Pancreas (tissue), 10 donors: ENCODE data around the gene MPND. TPM values are rescaled to one million over a fixed set of nuclear protein-coding genes. Genes with fewer than 3 reads are reported as not detected.

Experiments
- ATAC-seq, 4 donors: fragments of 200-7000 bp; cut with Tn5 transposase; one replicate each; pipeline versions ENCODE4 v1.8.0 to v1.9.1; 2020; ENCODE audit warnings: mild to moderate bottlenecking in 4 of 4, moderate library complexity in 4 of 4
- DNase-seq, 6 donors: peaks; one replicate each; pipeline ENCODE4 v3.0.0-alpha.2; 2020
- FAIRE-seq: peaks from 2 replicates; lab custom pipeline; 2012; peaks lifted over from hg19 to GRCh38; lab: Jason Lieb, UNC
- H3K27ac ChIP-seq, 4 donors: fragments of 200-600 bp; sonication (generic); 1 replicate in 3 of 4; 2 replicates in 1 of 4; pipeline versions ENCODE4 v1.5.0 to v1.8.0; 2020
- H3K27me3 ChIP-seq, 4 donors: fragments of 200-600 bp; one replicate each; pipeline ENCODE4 v1.8.0; 2021
- H3K36me3 ChIP-seq, 3 donors: fragments of 200-600 bp; sonication (generic) in 1 of 3; one replicate each; pipeline versions ENCODE4 v1.5.0 to v1.8.0; 2020 to 2021
- H3K4me1 ChIP-seq, 3 donors: fragments of 200-600 bp; one replicate each; pipeline ENCODE4 v1.8.0; 2021
- H3K4me3 ChIP-seq, 4 donors: fragments of 200-600 bp; sonication (generic) in 2 of 4; one replicate each; pipeline versions ENCODE4 v1.5.0 to v1.8.0; 2020 to 2021
- H3K9me3 ChIP-seq, 4 donors: fragments of 200-600 bp; one replicate each; pipeline ENCODE4 v1.8.0; 2021
- WGBS, 2 donors: extraction: QIAGEN DNeasy Blood & Tissue Kit; methylation state at CpG; one replicate each; pipeline ENCODE4 v1.1.7; 2013; 5-methylcytosine and 5-hydroxymethylcytosine counted together
- intact Hi-C, 3 donors: fragments of 100-400 bp; cut with DNase I; formaldehyde crosslinking; loops; one replicate each; pipeline versions ENCODE4 v1.11.1 to v1.14.2; 2022
- polyA plus RNA-seq, 2 donors: library from polyadenylated mRNA; stranded (reverse); fragments of 200-250 nt; gene quantifications; one replicate each; pipeline ENCODE4 v1.2.3, GENCODE V29; 2013
- total RNA-seq, 6 donors: library from RNA; stranded (reverse); fragmentation: NEBNext Ultra II Directional in 4 of 6; extraction: Animal tissue kit (Norgen Biotek cat#: 25700) in 4 of 6; gene quantifications; one replicate each; pipeline versions ENCODE4 v1.2.1 to v1.2.4, GENCODE V29; 2021 to 2023
- TF ChIP-seq, protein P1 (sequence below), 4 donors: fragments of 200-600 bp; sonication (generic) in 3 of 4; IDR thresholded peaks; one replicate each; pipeline versions ENCODE4 v1.5.0 to v1.8.0; 2021; ENCODE audit warnings: antibody characterized with exemption in 4 of 4
- donor health status: healthy with polysubstance abuse.
- donor health status: DM: no; HTN: no; CAD: no; lungs with moderate emphysema.
- donor health status: DM: no; HTN: no; CAD: no.
- donor health status: control.
- donor health status: control.
- donor health status: Bipolar disorder and iron deficiency.
- donor health status: DM: yes; HTN: yes; CAD: no.
- donor health status: DM: no; HTN: no; CAD: no.
- donor health status: DM: no; HTN: no; CAD: no.
- donor health status: DM: yes; HTN: yes; CAD: no.

MPND gene
- total and polyA plus RNA-seq, 8 donors: 11.8 to 20.0 (median 16.2) TPM

GRCh38 chr19:4298810-4299550 is 44.4 kb upstream of the MPND start:
- 76 to 78% methylated on average over 8 of the region's 8 CpGs for WGBS, 2 donors
- Histone ChIP-seq H3K27ac (no peak overlapping the region), H3K4me3 (no peak overlapping the region), H3K27me3 (no peaks in the 10 kb centered on the region), H3K9me3 (no peaks in the 10 kb centered on the region), H3K36me3 (no peaks in the 10 kb centered on the region), H3K4me1 (no peaks in the 10 kb centered on the region)
- no peak for ATAC-seq
- intact Hi-C loops: no loop called here
- DNase-seq: no peak
- no peak for FAIRE-seq
- TF ChIP-seq, protein P1, sequence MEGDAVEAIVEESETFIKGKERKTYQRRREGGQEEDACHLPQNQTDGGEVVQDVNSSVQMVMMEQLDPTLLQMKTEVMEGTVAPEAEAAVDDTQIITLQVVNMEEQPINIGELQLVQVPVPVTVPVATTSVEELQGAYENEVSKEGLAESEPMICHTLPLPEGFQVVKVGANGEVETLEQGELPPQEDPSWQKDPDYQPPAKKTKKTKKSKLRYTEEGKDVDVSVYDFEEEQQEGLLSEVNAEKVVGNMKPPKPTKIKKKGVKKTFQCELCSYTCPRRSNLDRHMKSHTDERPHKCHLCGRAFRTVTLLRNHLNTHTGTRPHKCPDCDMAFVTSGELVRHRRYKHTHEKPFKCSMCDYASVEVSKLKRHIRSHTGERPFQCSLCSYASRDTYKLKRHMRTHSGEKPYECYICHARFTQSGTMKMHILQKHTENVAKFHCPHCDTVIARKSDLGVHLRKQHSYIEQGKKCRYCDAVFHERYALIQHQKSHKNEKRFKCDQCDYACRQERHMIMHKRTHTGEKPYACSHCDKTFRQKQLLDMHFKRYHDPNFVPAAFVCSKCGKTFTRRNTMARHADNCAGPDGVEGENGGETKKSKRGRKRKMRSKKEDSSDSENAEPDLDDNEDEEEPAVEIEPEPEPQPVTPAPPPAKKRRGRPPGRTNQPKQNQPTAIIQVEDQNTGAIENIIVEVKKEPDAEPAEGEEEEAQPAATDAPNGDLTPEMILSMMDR (IDR thresholded peaks at IDR 0.05): no peak

DNA sequence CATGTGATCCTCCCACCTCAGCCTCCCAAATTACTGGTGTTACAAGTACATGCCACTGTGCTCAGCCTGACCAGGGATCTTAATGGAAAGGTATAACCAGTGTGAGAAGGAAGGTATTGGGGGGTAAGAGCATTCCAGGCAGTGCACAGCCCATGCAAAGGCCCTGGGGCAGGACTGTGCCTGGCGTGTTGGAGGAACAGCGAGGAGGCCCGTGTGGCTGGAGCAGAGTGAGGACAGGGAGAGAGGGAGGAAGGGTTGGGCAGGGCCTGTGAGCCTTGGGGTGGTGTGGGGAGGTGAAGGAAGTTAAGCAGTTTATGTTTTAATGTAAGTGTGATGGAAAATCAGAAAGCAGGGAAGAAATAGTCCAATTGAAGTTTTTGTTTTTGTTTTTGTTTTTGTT is 42.8 kb upstream of the MPND start:
- intact Hi-C loops: no loop called here
- no peak for FAIRE-seq

DNA sequence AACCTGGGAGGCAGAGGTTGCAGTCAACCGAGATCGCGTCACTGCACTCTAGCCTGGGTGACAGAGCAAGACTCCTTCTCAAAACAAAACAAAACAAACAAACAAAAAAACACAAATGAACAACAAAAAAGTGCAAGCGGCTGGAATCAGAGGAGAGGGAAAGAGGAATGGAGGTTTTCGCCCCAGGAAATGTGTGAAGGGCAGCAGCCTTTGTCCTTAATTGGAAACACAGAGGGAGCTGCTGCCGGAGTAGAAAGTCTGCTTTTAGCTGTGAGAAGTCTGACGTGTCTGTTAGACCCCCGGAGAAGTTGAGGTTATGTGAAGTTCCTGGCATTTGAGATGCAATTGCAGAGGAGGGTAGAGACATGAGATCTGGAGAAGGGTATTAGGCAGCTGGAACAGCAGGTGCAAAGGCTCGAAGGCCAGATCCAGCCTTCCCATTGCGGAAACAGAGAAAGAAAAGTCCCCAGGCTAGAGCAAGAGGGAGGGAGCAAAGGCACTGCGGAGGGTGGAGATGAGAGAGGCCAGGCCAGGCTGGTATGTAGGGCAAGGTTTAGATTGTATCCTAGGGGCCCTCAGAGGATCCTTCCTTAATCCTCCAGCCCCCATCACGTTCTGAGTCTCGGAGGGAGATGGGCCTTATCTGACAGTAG is 41.6 kb upstream of the MPND start:
- DNase-seq: no peak
- intact Hi-C loops: no loop called here
- no peak for ATAC-seq

More for the DNA sequence above, 42.8 kb upstream of the MPND start:
- Histone ChIP-seq H3K27me3 (peaks cover 0 to 6% (median 3%) of the 10 kb centered on the region in 4 donors), H3K9me3 (no peaks in the 10 kb centered on the region), H3K4me3 (no peak overlapping the region), H3K4me1 (no peaks in the 10 kb centered on the region), H3K36me3 (no peaks in the 10 kb centered on the region), H3K27ac (no peak overlapping the region)
- 86 to 97% methylated on average over 3 of the region's 3 CpGs for WGBS, 2 donors
- DNase-seq (no peak), ATAC-seq (no peak)
- TF ChIP-seq, protein P1 (IDR thresholded peaks at IDR 0.05): no peak

DNA sequence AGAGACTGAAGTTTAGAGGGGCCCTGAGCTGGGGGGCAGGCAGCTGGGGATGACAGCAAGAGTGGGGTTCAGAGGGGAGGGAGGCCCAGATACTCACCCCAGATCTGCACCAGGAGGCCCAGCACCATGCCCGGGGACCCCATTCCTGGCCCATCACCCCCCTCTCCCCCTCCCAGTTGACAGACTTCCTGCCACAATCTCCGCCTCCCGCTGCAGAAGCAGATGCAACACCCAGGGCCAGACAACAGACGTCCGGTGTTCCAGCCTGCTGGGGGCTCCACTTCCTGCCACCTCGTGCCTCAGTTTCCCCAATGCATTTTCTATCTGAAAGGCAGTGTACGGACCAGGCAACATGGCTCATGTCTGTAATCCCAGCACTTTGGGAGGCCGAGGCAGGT is 41.1 kb upstream of the MPND start, which contains the start of gene TMIGD2:
TSS of gene TMIGD2 (minus strand) at position 147 of the 398 bp plus-strand sequence. CDS start at position 143, 4 bp downstream.
- Histone ChIP-seq H3K27ac (no peak within 1 kb of the TSS), H3K4me1 (no peaks in the 10 kb centered on the region), H3K36me3 (no peaks in the 10 kb centered on the region), H3K9me3 (no peaks in the 10 kb centered on the region), H3K27me3 (peaks cover 0 to 6% (median 3%) of the 10 kb centered on the region in 4 donors), H3K4me3 (no peak within 1 kb of the TSS)
- DNase-seq (no peak), FAIRE-seq (no peak), ATAC-seq (no peak)
- intact Hi-C loops: no loop called here
- TF ChIP-seq, protein P1 (IDR thresholded peaks at IDR 0.05): no peak
- 56 to 70% methylated on average over 8 of the region's 8 CpGs for WGBS, 2 donors

More for the DNA sequence above, 41.6 kb upstream of the MPND start:
- no peak overlapping the region for H3K27ac ChIP-seq
- H3K36me3 ChIP-seq: no peaks in the 10 kb centered on the region
- H3K4me3 ChIP-seq: no peak overlapping the region
- 61 to 66% methylated on average over 13 of the region's 13 CpGs for WGBS, 2 donors
- peaks cover 0 to 6% (median 3%) of the 10 kb centered on the region in 4 donors for H3K27me3 ChIP-seq
- no peaks in the 10 kb centered on the region for H3K9me3 ChIP-seq
- no peaks in the 10 kb centered on the region for H3K4me1 ChIP-seq
- TF ChIP-seq, protein P1 (IDR thresholded peaks at IDR 0.05): no peak
- no peak for FAIRE-seq
